Measurements from ENCODE around the gene ZNF333.
"Not testable (repeated sequence)": the region's sequence is repeated elsewhere in the genome, so short reads cannot be mapped to it uniquely, and the experiment has no call there.

ZNF333 gene

GRCh38 chr19:14699641-14700040, 9.8 kb downstream of the ZNF333 start:
- no peak for DNase-seq (ENCODE audit: low read depth)

GRCh38 chr19:14700711-14701375, 11.0 kb downstream of the ZNF333 start:
- DNase-seq (ENCODE audit: low read depth) = no peak

- no peak for DNase-seq (ENCODE audit: low read depth)
Measured at GRCh38 chr19:14703833-14704232, 14.0 kb downstream of the ZNF333 start.

GRCh38 chr19:14704450-14704849, 14.6 kb downstream of the ZNF333 start:
- DNase-seq (ENCODE audit: low read depth) = no peak

GRCh38 chr19:14715841-14716240, 26.0 kb downstream of the ZNF333 start:
- no peak for DNase-seq (ENCODE audit: low read depth)

- DNase-seq (ENCODE audit: low read depth) = no peak
Measured at GRCh38 chr19:14718522-14719116, 28.8 kb downstream of the ZNF333 start.

- no peak for DNase-seq (ENCODE audit: low read depth)
Measured at GRCh38 chr19:14719162-14719561, 29.3 kb downstream of the ZNF333 start.

GRCh38 chr19:14722127-14722526, 32.3 kb downstream of the ZNF333 start:
- no peak for DNase-seq (ENCODE audit: low read depth)

GRCh38 chr19:14728595-14728994, 38.7 kb downstream of the ZNF333 start:
- no peak for DNase-seq (ENCODE audit: low read depth)

GRCh38 chr19:14731200-14731599, 41.4 kb downstream of the ZNF333 start:
- no peak for DNase-seq (ENCODE audit: low read depth)

GRCh38 chr19:14732510-14732909, 42.7 kb downstream of the ZNF333 start:
- no peak for DNase-seq (ENCODE audit: low read depth)

- DNase-seq (ENCODE audit: low read depth) = no peak
Measured at GRCh38 chr19:14733574-14733973, 43.7 kb downstream of the ZNF333 start.

- no peak for DNase-seq (ENCODE audit: low read depth)
Measured at GRCh38 chr19:14735915-14736314, 46.1 kb downstream of the ZNF333 start.

GRCh38 chr19:14746886-14747285, 57.0 kb downstream of the ZNF333 start:
- DNase-seq (ENCODE audit: low read depth) = no peak

GRCh38 chr19:14748601-14749000, 58.8 kb downstream of the ZNF333 start:
- no peak for DNase-seq (ENCODE audit: low read depth)

- DNase-seq (ENCODE audit: low read depth) = no peak
Measured at GRCh38 chr19:14758816-14759215, 69.0 kb downstream of the ZNF333 start.

GRCh38 chr19:14761607-14762006, 71.8 kb downstream of the ZNF333 start:
- no peak for DNase-seq (ENCODE audit: low read depth)

- no peak for DNase-seq (ENCODE audit: low read depth)
Measured at GRCh38 chr19:14762111-14762510, 72.3 kb downstream of the ZNF333 start.

GRCh38 chr19:14763497-14764145, 73.8 kb downstream of the ZNF333 start:
- DNase-seq (ENCODE audit: low read depth) = no peak

GRCh38 chr19:14764401-14764800, 74.6 kb downstream of the ZNF333 start:
- DNase-seq (ENCODE audit: low read depth) = no peak

GRCh38 chr19:14765403-14765802, 75.6 kb downstream of the ZNF333 start:
- DNase-seq (ENCODE audit: low read depth) = not testable (repeated sequence)

GRCh38 chr19:14765841-14766240, 76.0 kb downstream of the ZNF333 start:
- DNase-seq (ENCODE audit: low read depth) = not testable (repeated sequence)

GRCh38 chr19:14767466-14767971, 77.7 kb downstream of the ZNF333 start:
- no peak for DNase-seq (ENCODE audit: low read depth)

Measured in stimulated activated CD8-positive, alpha-beta memory T cell treated with anti-CD3 and anti-CD28 coated beads, Interleukin-12 subunit alpha, Interleukin-12 subunit beta, amount 100 ng/mL, for 1 hour (primary cell).